ENCODE data around the gene FTO. TPM values are rescaled to one million over a fixed set of nuclear protein-coding genes. Genes with fewer than 3 reads are reported as not detected.

The FTO gene
- total and polyA plus RNA-seq, 2 of the 13 experiments (the other 11 are each of a cell fraction or from before 2014, with no cell fraction given) = 41.6 to 55.8 TPM

DNA sequence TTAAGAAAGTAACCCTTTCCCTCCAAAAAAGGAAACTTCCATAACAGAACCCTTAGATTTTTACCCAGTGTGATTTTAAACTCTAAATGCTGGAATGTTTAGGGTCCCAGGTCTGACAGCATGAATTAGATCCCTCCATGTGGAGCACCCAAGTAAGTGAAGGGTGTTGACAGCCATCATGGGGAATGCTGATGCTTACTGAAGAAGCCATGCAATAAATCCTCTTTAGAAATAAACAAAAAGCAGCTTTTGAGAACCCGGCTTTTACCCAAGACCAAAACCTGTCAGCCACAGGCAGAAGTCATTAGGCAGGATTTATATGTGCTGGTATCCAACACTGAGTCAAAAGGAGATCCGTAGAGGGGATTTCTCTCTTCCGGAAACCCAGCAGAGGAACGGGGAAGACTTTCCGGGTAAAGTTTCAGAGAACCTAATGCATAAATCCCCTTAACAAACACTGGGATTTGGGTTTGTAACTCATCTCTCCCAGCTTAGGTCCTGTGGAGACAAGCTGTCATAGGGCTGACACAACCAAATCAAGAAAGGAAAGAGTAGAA lies 295.1 kb downstream of the FTO start:
- in situ Hi-C loops (cut with HindIII; ENCODE audit: extremely low pct_ligation_motif_present, low pct_unique_long_range_greater_than_20kb) (no loop called here), intact Hi-C loops (cut with micrococcal nuclease; ENCODE audit: unreplicated experiment) (no loop called here)
- H3K9me3 ChIP-seq (ENCODE audit: low read length) = no peaks in the 10 kb centered on the region
- ATAC-seq = no peak
- H3K4me2 ChIP-seq (ENCODE audit: low read depth, low read length) = no peak overlapping the region
- ChIA-PET POLR2A (no interaction called here), CTCF (ENCODE audit: low intra/inter-chr PET ratio, low total read pairs) (no interaction called here)
- H3K79me2 ChIP-seq (ENCODE audit: insufficient read depth, low read length) = no peaks in the 10 kb centered on the region
- no peaks in the 10 kb centered on the region for H4K20me1 ChIP-seq (ENCODE audit: insufficient read depth, low read length)
- H3K36me3 ChIP-seq (replicated peaks in 1 of 2; ENCODE audit: control insufficient read depth in 1 of 2, insufficient read depth in 2 of 2, low read length in 2 of 2) = no peaks in the 10 kb centered on the region
- no peak overlapping the region for H3K27ac ChIP-seq (ENCODE audit: extremely low read length, insufficient read depth, low read length)
- no peaks in the 10 kb centered on the region for H3K27me3 ChIP-seq (ENCODE audit: control insufficient read depth in 1 of 2, insufficient read depth in 2 of 2, low read length in 2 of 2)
- DNase-seq (ENCODE audit: low spot score) = no peak
- H2AFZ ChIP-seq (ENCODE audit: low read length) = no peak overlapping the region
- TF ChIP-seq PHF21A (CRISPR knock-in tag; IDR thresholded peaks at IDR 0.05) = no peak
- no TSS peak for BruUV-seq (replicated peaks)
- H3K4me1 ChIP-seq (ENCODE audit: insufficient read depth, low read length) = peaks cover 21% of the 10 kb centered on the region
- FAIRE-seq = no peak
- 98% methylated on average over 5 of the region's 5 CpGs for WGBS (ENCODE audit: low lambda C conversion rate)
- H3K9ac ChIP-seq (ENCODE audit: insufficient read depth, low read depth, low read length) = no peak overlapping the region
- no peak overlapping the region for H3K4me3 ChIP-seq (replicated peaks in 1 of 3; ENCODE audit: insufficient read depth in 1 of 3, low read depth in 2 of 3, low read length in 3 of 3)

DNA sequence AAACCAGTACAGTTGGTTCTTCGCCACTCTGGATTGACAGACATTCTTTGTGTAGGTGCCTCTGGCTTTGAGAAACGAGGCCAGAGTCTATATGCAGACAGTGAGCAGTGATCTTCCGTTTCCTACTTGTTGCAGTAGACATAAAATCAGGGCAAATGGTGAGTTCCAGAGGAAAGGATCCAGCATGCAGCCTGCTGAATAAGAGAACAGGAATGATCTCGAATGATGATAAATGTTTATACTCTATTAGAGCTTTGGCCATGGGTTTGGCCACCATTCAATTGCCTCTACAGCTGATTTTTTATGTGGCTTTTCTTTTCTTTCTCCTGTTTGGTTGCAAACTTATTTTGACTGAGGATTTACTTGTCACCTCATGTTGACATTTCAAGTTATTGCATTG lies 295.9 kb downstream of the FTO start:
- FAIRE-seq = no peak
- no peak for DNase-seq (ENCODE audit: low spot score)
- POLR2A ChIA-PET = no interaction called here

More for the DNA sequence above, 295.9 kb downstream of the FTO start:
- H3K9me3 ChIP-seq (ENCODE audit: low read length) = no peaks in the 10 kb centered on the region
- WGBS (ENCODE audit: low lambda C conversion rate) = 94% methylated on average over 4 of the region's 4 CpGs
- H3K4me2 ChIP-seq (ENCODE audit: low read depth, low read length) = no peak overlapping the region
- H3K4me3 ChIP-seq (replicated peaks in 1 of 3; ENCODE audit: insufficient read depth in 1 of 3, low read depth in 2 of 3, low read length in 3 of 3) = no peak overlapping the region
- H3K27me3 ChIP-seq (ENCODE audit: control insufficient read depth in 1 of 2, insufficient read depth in 2 of 2, low read length in 2 of 2) = no peaks in the 10 kb centered on the region
- no peak overlapping the region for H3K27ac ChIP-seq (ENCODE audit: extremely low read length, insufficient read depth, low read length)
- no peaks in the 10 kb centered on the region for H4K20me1 ChIP-seq (ENCODE audit: insufficient read depth, low read length)
- no TSS peak for BruUV-seq (replicated peaks)
- no peaks in the 10 kb centered on the region for H3K79me2 ChIP-seq (ENCODE audit: insufficient read depth, low read length)
- no peak overlapping the region for H3K9ac ChIP-seq (ENCODE audit: insufficient read depth, low read depth, low read length)
- CTCF ChIA-PET (ENCODE audit: low intra/inter-chr PET ratio, low total read pairs) = no interaction called here
- no peak for ATAC-seq
- H3K36me3 ChIP-seq (replicated peaks in 1 of 2; ENCODE audit: control insufficient read depth in 1 of 2, insufficient read depth in 2 of 2, low read length in 2 of 2) = no peaks in the 10 kb centered on the region
- in situ Hi-C loops (cut with HindIII; ENCODE audit: extremely low pct_ligation_motif_present, low pct_unique_long_range_greater_than_20kb) = no loop called here
- no peak overlapping the region for H2AFZ ChIP-seq (ENCODE audit: low read length)
- peaks cover 21% of the 10 kb centered on the region for H3K4me1 ChIP-seq (ENCODE audit: insufficient read depth, low read length)
- intact Hi-C loops (cut with micrococcal nuclease; ENCODE audit: unreplicated experiment) = no loop called here
- no peak for TF ChIP-seq HDAC6 (IDR thresholded peaks at IDR 0.05; ENCODE audit: low read depth, low read length)
- no peak for TF ChIP-seq ZNF251 (CRISPR knock-in tag; IDR thresholded peaks at IDR 0.05)
- no peak for TF ChIP-seq ZNF83 (CRISPR knock-in tag; IDR thresholded peaks at IDR 0.05; ENCODE audit: borderline replicate concordance)
- TF ChIP-seq ZNF891 (CRISPR knock-in tag; IDR thresholded peaks at IDR 0.05) = no peak
- TF ChIP-seq SOX13 (IDR thresholded peaks at IDR 0.05) = no peak
- TF ChIP-seq SOX13 (CRISPR knock-in tag; conservative IDR thresholded peaks at IDR 0.05 in 1 of 2, IDR thresholded peaks at IDR 0.05 in 1 of 2) = no peak
- TF ChIP-seq ZNF282 (IDR thresholded peaks at IDR 0.05; ENCODE audit: partially characterized antibody) = no peak
- TF ChIP-seq, protein P1, sequence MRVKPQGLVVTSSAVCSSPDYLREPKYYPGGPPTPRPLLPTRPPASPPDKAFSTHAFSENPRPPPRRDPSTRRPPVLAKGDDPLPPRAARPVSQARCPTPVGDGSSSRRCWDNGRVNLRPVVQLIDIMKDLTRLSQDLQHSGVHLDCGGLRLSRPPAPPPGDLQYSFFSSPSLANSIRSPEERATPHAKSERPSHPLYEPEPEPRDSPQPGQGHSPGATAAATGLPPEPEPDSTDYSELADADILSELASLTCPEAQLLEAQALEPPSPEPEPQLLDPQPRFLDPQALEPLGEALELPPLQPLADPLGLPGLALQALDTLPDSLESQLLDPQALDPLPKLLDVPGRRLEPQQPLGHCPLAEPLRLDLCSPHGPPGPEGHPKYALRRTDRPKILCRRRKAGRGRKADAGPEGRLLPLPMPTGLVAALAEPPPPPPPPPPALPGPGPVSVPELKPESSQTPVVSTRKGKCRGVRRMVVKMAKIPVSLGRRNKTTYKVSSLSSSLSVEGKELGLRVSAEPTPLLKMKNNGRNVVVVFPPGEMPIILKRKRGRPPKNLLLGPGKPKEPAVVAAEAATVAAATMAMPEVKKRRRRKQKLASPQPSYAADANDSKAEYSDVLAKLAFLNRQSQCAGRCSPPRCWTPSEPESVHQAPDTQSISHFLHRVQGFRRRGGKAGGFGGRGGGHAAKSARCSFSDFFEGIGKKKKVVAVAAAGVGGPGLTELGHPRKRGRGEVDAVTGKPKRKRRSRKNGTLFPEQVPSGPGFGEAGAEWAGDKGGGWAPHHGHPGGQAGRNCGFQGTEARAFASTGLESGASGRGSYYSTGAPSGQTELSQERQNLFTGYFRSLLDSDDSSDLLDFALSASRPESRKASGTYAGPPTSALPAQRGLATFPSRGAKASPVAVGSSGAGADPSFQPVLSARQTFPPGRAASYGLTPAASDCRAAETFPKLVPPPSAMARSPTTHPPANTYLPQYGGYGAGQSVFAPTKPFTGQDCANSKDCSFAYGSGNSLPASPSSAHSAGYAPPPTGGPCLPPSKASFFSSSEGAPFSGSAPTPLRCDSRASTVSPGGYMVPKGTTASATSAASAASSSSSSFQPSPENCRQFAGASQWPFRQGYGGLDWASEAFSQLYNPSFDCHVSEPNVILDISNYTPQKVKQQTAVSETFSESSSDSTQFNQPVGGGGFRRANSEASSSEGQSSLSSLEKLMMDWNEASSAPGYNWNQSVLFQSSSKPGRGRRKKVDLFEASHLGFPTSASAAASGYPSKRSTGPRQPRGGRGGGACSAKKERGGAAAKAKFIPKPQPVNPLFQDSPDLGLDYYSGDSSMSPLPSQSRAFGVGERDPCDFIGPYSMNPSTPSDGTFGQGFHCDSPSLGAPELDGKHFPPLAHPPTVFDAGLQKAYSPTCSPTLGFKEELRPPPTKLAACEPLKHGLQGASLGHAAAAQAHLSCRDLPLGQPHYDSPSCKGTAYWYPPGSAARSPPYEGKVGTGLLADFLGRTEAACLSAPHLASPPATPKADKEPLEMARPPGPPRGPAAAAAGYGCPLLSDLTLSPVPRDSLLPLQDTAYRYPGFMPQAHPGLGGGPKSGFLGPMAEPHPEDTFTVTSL (CRISPR knock-in tag; IDR thresholded peaks at IDR 0.05; ENCODE audit: borderline replicate concordance) = no peak
